Measurements from ENCODE around the gene DAB2IP.

GRCh38 chr9:121636978-121637712 lies 14.3 kb upstream of the DAB2IP start:
- TF ChIP-seq POLR2A (IDR thresholded peaks at IDR 0.05) = no peak
- no peak for TF ChIP-seq CTCF (IDR thresholded peaks at IDR 0.05)

All from upper lobe of left lung (tissue), 4 donors.